Measurements from ENCODE around the gene DGCR2.

The DGCR2 gene

GRCh38 chr22:19107730-19108074 is 14.5 kb downstream of the DGCR2 start:
- no peak for DNase-seq (ENCODE audit: extremely low read depth, insufficient read length)
- TF ChIP-seq, protein P1, sequence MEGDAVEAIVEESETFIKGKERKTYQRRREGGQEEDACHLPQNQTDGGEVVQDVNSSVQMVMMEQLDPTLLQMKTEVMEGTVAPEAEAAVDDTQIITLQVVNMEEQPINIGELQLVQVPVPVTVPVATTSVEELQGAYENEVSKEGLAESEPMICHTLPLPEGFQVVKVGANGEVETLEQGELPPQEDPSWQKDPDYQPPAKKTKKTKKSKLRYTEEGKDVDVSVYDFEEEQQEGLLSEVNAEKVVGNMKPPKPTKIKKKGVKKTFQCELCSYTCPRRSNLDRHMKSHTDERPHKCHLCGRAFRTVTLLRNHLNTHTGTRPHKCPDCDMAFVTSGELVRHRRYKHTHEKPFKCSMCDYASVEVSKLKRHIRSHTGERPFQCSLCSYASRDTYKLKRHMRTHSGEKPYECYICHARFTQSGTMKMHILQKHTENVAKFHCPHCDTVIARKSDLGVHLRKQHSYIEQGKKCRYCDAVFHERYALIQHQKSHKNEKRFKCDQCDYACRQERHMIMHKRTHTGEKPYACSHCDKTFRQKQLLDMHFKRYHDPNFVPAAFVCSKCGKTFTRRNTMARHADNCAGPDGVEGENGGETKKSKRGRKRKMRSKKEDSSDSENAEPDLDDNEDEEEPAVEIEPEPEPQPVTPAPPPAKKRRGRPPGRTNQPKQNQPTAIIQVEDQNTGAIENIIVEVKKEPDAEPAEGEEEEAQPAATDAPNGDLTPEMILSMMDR (IDR thresholded peaks at IDR 0.05; ENCODE audit: insufficient read depth, low read length, poor library complexity, severe bottlenecking): no peak
- no peaks in the 10 kb centered on the region for H3K27me3 ChIP-seq (replicated peaks; ENCODE audit: control insufficient read depth, insufficient read depth, low read length)
- H3K4me3 ChIP-seq (replicated peaks; ENCODE audit: low read depth, low read length): no peak overlapping the region
- H3K36me3 ChIP-seq (ENCODE audit: control insufficient read depth, insufficient read depth, low read length): peaks cover 2% of the 10 kb centered on the region; the same call in 1 of the 2 replicates

DNA sequence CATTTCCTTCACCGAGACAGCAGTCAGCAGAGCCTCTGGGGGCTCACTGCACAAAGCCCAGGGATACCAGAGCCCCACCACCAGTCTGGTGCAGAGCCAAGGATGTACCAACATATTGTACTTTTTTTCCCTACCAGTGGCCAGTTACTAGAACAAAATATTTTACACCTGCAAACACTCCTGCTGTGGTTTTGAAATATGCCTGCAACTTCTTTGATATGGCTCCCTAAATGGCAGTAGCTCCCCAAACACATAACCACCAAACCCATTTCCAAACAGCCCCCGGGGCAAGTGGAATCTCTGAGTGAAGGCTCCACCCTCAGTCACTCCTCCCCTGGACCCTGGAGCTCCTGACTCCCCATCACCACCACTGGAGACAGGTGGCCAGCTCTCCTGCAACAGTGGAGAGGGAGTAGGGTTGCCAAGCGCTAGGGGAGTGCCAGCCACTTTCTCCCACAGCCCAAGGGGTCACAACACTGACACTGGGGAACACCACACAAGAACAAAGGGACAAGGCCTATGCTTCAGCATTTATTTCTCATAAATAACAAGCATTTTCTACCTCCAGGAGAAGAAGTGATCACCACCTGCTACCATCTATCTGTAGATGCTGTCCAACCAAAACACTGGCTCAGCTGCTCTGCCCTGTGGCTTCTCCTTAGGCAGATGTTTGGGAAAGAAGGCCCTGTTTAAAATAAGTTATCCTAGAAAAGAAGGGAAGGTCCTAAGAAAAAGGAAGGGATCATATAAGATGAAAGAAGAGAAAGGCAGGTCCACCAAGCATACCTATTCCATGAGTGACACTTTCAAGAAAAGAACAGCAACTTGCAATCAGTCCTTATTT is 15.1 kb downstream of the DGCR2 start:
- Histone ChIP-seq H3K4me3 (replicated peaks; ENCODE audit: low read depth, low read length) (no peak overlapping the region), H3K27me3 (replicated peaks; ENCODE audit: control insufficient read depth, insufficient read depth, low read length) (no peaks in the 10 kb centered on the region), H3K36me3 (ENCODE audit: control insufficient read depth, insufficient read depth, low read length) (peaks cover 2% of the 10 kb centered on the region; the same call in 1 of the 2 replicates)
- no peak for DNase-seq (ENCODE audit: extremely low read depth, insufficient read length)
- TF ChIP-seq, protein P1 (IDR thresholded peaks at IDR 0.05; ENCODE audit: insufficient read depth, low read length, poor library complexity, severe bottlenecking): no peak

- Histone ChIP-seq H3K36me3 (ENCODE audit: control insufficient read depth, insufficient read depth, low read length) (peaks cover 2% of the 10 kb centered on the region; the same call in 1 of the 2 replicates), H3K27me3 (replicated peaks; ENCODE audit: control insufficient read depth, insufficient read depth, low read length) (no peaks in the 10 kb centered on the region), H3K4me3 (replicated peaks; ENCODE audit: low read depth, low read length) (no peak overlapping the region)
- DNase-seq (ENCODE audit: extremely low read depth, insufficient read length): no peak
- TF ChIP-seq, protein P1 (IDR thresholded peaks at IDR 0.05; ENCODE audit: insufficient read depth, low read length, poor library complexity, severe bottlenecking): peak; percentile 69
Observed at GRCh38 chr22:19105867-19106802, 16.1 kb downstream of the DGCR2 start.

DNA sequence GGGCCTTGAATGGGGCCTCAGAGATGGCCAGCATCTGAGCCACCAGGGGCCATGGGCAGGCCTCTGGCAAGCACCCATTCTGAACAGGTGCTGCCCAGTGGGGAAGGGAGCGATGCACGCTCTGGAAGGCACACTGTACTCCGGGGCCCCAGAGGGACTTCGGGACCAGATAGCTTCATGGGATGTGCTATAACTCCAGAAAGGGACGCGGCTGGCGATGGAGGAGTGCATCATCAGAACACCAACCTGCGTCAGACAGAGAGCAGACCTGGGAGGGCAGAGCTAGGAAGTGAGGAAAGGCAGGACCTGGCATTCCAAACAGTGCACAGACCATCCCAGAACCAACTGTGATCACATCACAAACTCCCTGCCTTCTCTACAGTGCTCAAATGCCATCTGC is 16.8 kb downstream of the DGCR2 start:
- H3K36me3 ChIP-seq (ENCODE audit: control insufficient read depth, insufficient read depth, low read length): peaks cover 2% of the 10 kb centered on the region; the same call in 1 of the 2 replicates
- TF ChIP-seq, protein P1 (IDR thresholded peaks at IDR 0.05; ENCODE audit: insufficient read depth, low read length, poor library complexity, severe bottlenecking): no peak

GRCh38 chr22:19103880-19104821 is 18.1 kb downstream of the DGCR2 start:
- DNase-seq (ENCODE audit: extremely low read depth, insufficient read length): no peak
- TF ChIP-seq, protein P1 (IDR thresholded peaks at IDR 0.05; ENCODE audit: insufficient read depth, low read length, poor library complexity, severe bottlenecking): no peak
- H3K36me3 ChIP-seq (ENCODE audit: control insufficient read depth, insufficient read depth, low read length): peaks cover 2% of the 10 kb centered on the region; the same call in 1 of the 2 replicates
- H3K4me3 ChIP-seq (replicated peaks; ENCODE audit: low read depth, low read length): no peak overlapping the region
- H3K27me3 ChIP-seq (replicated peaks; ENCODE audit: control insufficient read depth, insufficient read depth, low read length): no peaks in the 10 kb centered on the region

More for the DNA sequence above, 16.8 kb downstream of the DGCR2 start:
- H3K4me3 ChIP-seq (replicated peaks; ENCODE audit: low read depth, low read length): no peak overlapping the region
- no peaks in the 10 kb centered on the region for H3K27me3 ChIP-seq (replicated peaks; ENCODE audit: control insufficient read depth, insufficient read depth, low read length)
- DNase-seq (ENCODE audit: extremely low read depth, insufficient read length): no peak

All from GM06990 (cell line).